HG02884 (cell line): Measurements from ENCODE around the gene PGP.

Experiments
- ATAC-seq: cut with Tn5 transposase; IDR thresholded peaks from one replicate; pipeline ENCODE4 v1.9.1; 2021; ENCODE audit warnings: mild to moderate bottlenecking, moderate library complexity; ENCODE audit not compliant: unreplicated experiment

PGP gene

GRCh38 chr16:2237493-2238149, 23.0 kb upstream of the PGP start:
- no peak for ATAC-seq

DNA sequence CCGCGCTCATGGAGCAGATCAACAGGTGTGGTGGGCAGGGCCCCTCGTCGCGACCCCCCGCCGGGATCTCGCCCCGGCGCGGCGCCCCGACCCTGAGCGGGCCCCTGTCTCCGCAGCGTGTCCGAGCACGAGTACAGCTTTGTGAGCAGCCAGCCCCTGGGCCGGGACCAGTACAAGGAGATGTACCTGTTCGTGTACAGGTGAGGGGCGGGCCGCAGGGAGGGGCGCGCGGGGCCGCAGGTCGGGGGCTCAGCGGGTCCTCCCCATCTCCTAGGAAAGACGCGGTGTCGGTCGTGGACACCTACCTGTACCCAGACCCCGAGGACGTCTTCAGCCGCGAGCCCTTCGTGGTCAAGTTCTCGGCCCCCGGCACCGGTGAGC, 22.5 kb upstream of the PGP start:
- no peak for ATAC-seq

DNA sequence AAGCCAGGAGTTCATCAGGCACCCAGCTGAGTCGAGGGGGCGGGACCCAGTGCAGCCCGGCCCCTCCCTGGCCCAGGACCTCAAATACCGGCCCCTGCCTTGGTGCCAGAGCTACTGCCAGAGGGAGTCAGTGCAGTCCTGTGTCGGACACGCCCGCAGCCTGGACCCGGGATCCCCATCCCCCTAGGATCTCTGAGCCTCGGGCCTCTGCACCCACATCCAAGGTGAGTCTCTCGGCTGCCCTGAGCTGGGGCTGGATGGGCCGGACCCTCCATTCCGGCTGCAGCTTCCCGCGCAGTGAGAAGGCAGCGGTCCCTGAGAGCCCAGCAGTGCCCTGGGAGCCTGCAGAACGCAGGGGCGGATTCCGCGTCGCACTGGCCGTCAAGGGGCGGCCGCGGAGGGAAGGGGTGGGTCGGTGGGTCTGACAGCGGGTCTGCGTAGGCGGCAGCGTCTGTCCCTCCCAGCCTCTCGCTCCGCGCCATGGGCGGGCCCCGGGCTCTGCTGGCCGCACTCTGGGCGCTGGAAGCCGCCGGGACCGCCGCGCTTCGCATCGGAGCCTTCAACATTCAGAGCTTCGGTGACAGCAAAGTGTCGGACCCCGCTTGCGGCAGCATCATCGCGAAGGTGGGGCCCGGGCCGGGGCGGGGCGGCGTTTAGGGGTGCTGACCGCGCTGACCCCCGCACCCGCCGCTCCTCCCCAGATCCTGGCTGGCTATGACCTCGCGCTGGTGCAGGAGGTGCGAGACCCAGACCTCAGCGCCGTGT, 21.9 kb upstream of the PGP start, which contains the start of gene DNASE1L2:
Gene DNASE1L2 (plus strand): TSS at position 108 of the 765 bp plus-strand sequence. CDS start 373 bp downstream, at position 481.
- ATAC-seq, result no peak

DNA sequence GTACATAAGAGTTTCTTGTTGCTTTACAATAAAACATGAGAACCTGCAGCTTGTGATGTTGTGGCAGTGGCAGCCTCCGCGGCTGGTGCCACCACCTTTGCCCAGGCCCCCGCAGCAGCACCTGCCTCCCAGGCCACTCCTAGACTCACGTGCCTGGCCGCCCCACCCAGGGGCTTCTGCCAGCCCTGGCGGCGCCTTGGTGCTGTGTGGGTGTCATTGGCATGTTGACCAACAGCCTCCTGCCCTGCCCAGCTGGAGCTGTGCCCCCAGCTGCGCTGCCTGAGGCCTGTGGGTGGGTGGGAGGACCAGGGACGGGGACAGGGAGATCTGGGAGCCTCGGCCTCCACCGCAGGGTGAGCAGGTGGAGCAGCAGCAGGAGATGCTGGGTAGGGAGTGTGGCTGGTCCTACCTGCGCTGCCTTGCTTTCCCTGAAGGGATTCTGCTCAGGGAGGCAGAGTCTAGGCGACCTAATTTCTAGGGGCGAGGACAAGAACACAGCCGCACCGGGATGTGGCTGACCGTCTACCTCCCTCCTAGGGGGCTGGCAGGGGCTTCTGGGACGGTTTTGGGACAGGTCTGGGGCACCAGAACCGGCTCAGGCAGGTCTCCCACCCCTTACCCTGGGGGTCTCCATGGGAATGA, 21.2 kb upstream of the PGP start:
- no peak for ATAC-seq

DNA sequence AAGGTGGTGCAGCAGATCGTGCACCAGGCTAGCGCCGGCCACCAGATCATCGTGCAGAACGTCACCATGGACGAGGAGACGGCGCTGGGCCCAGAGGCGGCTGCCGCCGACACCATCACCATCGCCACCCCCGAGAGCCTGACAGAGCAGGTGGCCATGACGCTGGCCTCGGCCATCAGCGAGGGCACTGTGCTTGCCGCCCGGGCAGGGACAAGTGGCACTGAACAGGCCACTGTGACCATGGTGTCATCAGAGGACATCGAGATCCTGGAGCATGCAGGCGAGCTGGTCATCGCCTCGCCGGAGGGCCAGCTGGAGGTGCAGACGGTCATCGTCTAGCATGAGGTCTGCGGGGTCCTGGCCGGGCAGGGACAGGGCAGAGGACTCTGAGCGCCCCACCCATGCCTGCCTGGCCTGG, 20.6 kb upstream of the PGP start:
- ATAC-seq, result no peak

DNA sequence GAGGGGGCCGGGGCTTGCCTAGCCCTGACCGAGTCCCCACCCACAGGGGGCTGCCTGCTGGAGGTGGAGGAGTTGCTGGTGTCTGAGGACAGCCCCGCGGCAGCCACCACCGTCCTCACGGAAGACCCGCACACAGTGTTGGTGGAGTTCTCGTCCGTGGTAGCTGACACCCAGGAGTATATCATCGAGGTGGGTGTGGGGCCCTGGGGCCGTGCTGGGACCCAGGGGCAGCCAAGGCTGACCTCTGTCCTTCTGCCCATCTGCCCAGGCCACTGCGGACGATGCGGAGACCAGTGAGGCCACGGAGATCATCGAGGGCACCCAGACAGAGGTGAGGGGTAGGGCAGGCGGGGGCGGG, 20.2 kb upstream of the PGP start:
- ATAC-seq, result no peak

GRCh38 chr16:2233872-2234812, 19.5 kb upstream of the PGP start:
- ATAC-seq, result no peak

DNA sequence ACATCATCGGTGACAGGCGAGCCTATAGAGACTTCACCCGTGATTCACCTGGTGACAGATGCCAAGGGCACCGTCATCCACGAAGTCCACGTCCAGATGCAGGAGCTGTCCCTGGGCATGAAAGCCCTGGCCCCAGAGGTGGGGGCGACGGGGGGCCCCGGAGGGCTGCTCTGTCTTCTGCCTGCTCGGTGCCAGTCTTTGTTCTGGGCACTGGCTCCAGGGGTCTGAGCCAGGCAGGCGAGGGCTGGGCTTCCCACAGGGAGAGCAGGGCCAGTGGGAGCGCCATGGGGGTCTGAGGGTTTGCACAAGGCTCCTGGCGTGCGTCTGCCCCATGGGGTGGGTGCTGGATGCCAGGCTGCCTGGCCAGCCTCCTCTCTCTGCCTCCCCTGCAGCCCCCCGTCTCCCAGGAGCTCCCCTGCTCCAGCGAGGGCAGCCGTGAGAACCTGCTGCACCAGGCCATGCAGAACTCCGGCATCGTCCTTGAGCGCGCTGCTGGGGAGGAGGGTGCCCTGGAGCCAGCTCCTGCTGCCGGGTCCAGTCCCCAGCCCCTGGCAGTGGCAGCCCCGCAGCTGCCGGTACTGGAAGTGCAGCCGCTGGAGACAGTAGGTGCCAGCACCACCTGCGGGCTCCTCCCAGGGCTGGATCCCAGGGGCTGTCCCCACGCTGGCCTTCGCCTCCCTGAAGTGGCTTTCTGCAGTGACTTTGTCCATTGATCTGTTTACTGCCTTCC, 18.6 kb upstream of the PGP start:
- ATAC-seq, result no peak

GRCh38 chr16:2232094-2232990, 17.7 kb upstream of the PGP start:
- ATAC-seq, result no peak

GRCh38 chr16:2231016-2231931, 16.6 kb upstream of the PGP start:
- no peak for ATAC-seq

- ATAC-seq, result no peak
These were observed 15.7 kb upstream of the PGP start for GRCh38 chr16:2230376-2230775.

- ATAC-seq, result no peak
These were observed 15.1 kb upstream of the PGP start for GRCh38 chr16:2229632-2230250.

GRCh38 chr16:2229091-2229490, 14.5 kb upstream of the PGP start:
- no peak for ATAC-seq

DNA sequence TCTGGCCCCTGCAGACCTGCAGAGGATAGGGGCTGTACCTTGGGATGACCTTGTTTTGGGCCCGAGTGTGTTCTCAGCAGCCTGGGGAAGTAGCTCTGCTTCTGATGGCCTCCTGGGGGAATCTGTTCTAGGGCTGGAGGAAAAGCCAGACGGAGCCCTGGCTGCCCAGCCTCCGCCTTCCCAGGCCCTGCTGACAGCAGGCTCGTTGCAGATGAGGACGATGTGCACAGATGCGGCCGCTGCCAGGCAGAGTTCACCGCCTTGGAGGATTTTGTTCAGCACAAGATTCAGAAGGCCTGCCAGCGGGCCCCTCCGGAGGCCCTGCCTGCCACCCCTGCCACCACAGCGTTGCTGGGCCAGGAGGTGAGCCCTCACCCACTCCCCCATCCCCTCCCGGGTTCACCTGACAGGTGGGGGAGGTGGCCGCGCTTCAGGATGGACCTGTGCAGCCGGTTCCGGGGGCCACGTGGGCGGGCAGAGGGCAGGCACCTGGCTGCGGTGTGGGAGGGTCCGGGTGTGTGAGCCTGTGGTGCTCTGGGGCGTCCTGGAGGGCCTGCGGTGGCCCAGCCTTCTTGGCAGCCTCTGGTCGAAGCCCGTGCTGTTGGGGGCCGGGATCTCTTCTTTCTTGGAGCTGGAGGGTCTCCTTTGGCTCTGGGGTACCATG, 13.7 kb upstream of the PGP start:
- ATAC-seq, result no peak

- no peak for ATAC-seq
These were observed 12.3 kb upstream of the PGP start for GRCh38 chr16:2226918-2227317.

DNA sequence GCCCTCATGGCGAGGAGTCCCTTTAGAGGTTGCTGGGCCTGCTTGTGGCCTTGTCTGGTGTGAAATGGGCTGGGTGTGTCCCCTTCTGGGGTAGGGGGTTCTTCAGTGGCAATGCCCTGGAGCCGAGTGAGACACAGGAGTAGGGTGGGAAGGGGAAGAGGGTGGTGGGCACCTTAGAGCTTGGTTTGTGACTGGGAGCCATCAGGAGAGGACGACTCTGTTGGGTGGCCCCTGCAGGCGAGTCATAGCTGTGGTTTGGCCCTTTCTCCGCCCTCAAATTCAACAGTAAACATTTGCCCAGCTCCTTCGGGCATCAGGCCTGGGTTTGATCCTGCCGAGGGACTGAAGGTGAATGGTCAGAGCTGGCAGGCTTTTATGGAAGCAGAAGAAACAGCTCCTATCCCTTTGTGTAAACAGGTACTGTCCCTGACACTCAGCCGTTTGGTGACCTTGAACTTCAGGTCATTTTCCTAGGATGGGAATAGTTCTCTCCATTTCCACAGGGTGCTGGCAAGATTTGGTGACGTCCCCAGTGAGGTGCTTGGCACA, 11.7 kb upstream of the PGP start:
- ATAC-seq, result no peak

GRCh38 chr16:2223942-2224486, 9.4 kb upstream of the PGP start:
- peak; percentile 20 for ATAC-seq
